Muscle of leg (tissue), 11 donors: ENCODE data around the gene HEYL. TPM values are rescaled to one million over a fixed set of nuclear protein-coding genes. Genes with fewer than 3 reads are reported as not detected.

Experiments used
- DNase-seq: peaks from one replicate; pipeline ENCODE4 v3.0.0; 2013
- H3K27ac ChIP-seq: one replicate; pipeline ENCODE4 v1.5.1; 2013; ENCODE audit warnings: mild to moderate bottlenecking, low read length, control low read depth
- H3K27me3 ChIP-seq: one replicate; pipeline ENCODE4 v1.6.1; 2013; ENCODE audit warnings: low read length; ENCODE audit not compliant: control insufficient read depth, insufficient read depth
- H3K36me3 ChIP-seq: one replicate; pipeline ENCODE4 v1.6.1; 2013; ENCODE audit warnings: low read length; ENCODE audit not compliant: control insufficient read depth, insufficient read depth
- H3K4me1 ChIP-seq: one replicate; pipeline ENCODE4 v1.6.1; 2013; ENCODE audit warnings: low read length; ENCODE audit not compliant: control insufficient read depth, insufficient read depth
- H3K4me3 ChIP-seq: one replicate; pipeline ENCODE4 v1.5.1; 2013; ENCODE audit warnings: low read length, control low read depth
- H3K9me3 ChIP-seq: replicated peaks from 2 replicates; pipeline ENCODE4 v1.6.1; 2013; ENCODE audit warnings: low read depth, low read length; ENCODE audit not compliant: control insufficient read depth
- WGBS: methylation state at CpG from one replicate; pipeline ENCODE4 v1.1.5; 2013; ENCODE audit warnings: missing lambda C conversion rate; ENCODE audit not compliant: insufficient coverage; 5-methylcytosine and 5-hydroxymethylcytosine counted together
- polyA plus RNA-seq, 8 donors: library from polyadenylated mRNA; unstranded; fragments of 120-200 nt; gene quantifications; one replicate each; pipeline versions ENCODE4 v1.2.1 to v1.2.3, GENCODE V29; 2013; ENCODE audit warnings: inconsistent platforms in 1 of 8, low replicate concordance in 1 of 8; ENCODE audit not compliant: insufficient read length in 8 of 8, insufficient read depth in 1 of 8
- total RNA-seq: library from RNA; stranded (reverse); fragments of 120-200 nt; gene quantifications from one replicate; pipeline ENCODE4 v1.2.4, GENCODE V29; 2013

HEYL gene
- total and polyA plus RNA-seq, 9 donors: 19.5 to 73.0 (median 59.3) TPM

DNA sequence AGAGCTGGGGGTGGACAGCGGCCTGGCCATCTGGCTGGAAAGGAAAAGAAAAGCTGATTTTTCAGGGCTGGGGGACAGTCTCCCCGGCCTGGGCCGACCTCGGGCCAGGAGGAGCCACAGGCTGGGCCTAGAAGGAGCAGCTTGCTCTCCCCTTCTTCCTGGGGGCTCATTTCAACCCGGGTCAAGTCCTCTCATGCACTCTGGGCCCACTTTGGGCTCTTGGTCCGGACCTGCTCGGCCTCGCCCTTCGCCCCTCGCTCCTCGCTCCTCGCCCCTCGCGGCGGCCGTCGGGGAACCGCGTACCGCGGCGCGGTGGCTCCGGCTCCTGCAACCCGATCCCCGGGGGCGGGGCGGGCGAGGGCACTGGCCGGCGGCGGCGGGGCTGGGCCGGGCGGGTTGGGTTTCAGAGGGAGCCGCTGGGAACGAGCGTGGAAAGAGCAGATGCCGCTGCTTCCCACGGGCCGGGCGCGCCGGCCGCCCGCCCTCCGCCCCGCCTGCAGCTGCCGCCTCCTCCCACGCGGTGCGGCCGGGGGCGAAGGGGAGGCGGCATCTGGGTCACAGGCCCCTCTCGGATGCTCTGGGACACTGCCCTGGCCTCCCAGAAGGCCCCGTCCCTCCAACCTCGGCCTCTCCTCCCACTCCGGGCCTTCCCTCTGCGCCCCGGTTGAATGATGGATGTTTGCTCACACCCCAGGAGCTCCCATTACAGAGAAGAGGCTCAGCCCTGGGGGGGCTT is 6.6 kb downstream of the HEYL start:
- H3K36me3 ChIP-seq: peaks cover 41% of the 10 kb centered on the region
- peaks cover 63% of the 10 kb centered on the region for H3K4me1 ChIP-seq
- 1% methylated on average over 50 of the region's 61 CpGs for WGBS
- H3K27me3 ChIP-seq: peaks cover 9% of the 10 kb centered on the region
- H3K9me3 ChIP-seq: no peaks in the 10 kb centered on the region
- H3K27ac ChIP-seq: peak overlapping the region; percentile 81
- H3K4me3 ChIP-seq: peak overlapping the region; percentile 38
- DNase-seq: peak; percentile 87

DNA sequence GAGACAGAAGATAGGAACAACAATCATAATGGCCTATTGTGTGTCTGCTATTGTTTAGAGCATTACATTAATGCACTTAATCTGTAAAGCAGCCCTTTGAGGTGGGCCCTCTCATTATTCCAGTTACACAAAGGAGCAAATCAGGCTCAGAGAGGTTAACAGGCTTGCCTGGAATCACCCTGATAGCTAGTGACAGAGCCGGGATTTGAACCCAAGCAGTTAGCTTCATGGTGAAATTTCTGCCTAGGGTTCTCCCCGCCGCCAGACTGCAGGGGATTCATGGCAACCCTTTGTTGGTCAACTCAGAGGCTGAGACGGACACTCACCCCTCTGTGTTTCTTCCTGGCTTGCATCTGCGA is 7.1 kb downstream of the HEYL start:
- no peak for DNase-seq
- peak overlapping the region; percentile 62 for H3K27ac ChIP-seq
- no peaks in the 10 kb centered on the region for H3K9me3 ChIP-seq
- H3K4me1 ChIP-seq: peaks cover 61% of the 10 kb centered on the region
- 27% methylated on average over 5 of the region's 5 CpGs for WGBS
- peaks cover 9% of the 10 kb centered on the region for H3K27me3 ChIP-seq
- H3K36me3 ChIP-seq: peaks cover 46% of the 10 kb centered on the region
- H3K4me3 ChIP-seq: peak overlapping the region; percentile 38

DNA sequence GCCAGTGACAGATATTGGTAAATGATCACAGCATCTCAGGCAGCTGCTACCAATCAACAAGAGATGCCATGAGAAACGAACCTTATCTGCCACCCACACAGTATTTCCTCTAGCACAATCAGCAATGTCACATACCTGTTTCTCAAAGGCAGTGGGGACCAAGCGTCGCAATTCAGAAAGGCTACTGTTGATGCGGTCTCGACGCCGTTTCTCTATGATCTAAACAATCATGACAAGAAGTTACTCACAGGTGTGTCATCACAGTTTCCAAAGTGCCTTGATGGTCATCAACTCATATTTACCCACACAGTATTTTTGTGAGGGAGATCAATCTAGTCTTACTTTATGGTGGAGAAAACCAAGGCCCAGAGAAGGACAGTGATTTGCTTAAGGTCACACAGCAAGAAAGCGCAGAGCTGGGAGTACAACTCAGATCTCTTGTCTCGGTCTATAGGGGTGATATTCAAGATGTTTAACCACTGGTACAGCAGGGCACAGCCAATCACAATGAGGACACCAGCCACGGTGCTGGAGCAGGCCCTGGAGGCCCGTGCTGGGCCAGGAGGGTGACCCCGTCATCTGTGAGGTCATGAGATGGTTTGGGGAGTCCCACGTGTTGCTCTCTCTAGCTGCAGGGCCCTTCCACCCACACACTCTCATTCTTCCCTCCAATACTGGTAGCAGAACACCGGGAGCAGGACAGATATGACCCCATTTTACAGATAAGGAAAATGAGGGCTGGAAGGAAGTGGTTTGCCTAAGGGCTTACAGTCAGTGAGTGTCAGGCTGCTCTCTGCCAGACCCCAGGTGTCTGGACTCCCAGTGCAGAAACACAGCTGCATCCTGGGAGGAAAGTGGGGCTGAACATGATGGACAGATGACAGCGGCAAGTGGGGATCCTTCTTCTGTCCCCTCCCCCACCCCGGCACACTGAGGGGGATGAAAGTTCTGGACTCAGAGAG is 7.8 kb downstream of the HEYL start:
- H3K4me3 ChIP-seq: peak overlapping the region; percentile 16
- no peaks in the 10 kb centered on the region for H3K9me3 ChIP-seq
- WGBS: 87% methylated on average over 5 of the region's 16 CpGs
- H3K27ac ChIP-seq: peak overlapping the region; percentile 29
- DNase-seq: peak; percentile 33
- peaks cover 9% of the 10 kb centered on the region for H3K27me3 ChIP-seq
- H3K36me3 ChIP-seq: peaks cover 53% of the 10 kb centered on the region
- peaks cover 63% of the 10 kb centered on the region for H3K4me1 ChIP-seq

DNA sequence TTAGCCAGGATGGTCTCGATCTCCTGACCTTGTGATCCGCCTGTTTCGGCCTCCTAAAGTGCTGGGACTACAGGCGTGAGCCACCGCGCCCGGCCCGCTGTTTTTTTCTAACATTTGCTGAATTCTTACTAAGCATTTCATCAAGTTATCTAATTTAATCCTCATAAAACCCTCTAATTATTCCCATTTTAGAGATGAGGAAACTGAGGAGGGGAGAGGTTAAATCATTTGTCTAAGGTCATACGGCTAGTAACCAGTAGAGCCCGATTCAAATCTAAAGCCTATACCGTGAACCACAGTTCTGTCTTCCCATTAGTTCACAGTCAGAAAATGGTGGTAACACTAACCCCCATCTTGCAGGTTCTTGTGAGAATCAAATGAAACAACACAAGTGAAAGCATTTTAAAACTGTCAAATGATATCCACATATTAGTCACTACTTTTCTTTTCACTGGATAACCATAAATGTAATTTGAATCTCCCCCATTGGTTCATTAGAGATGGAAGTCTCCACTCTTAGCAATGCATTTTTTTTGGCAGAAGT is 10.6 kb downstream of the HEYL start:
- Histone ChIP-seq H3K9me3 (no peaks in the 10 kb centered on the region), H3K4me1 (peaks cover 68% of the 10 kb centered on the region), H3K27me3 (peaks cover 9% of the 10 kb centered on the region), H3K36me3 (peaks cover 71% of the 10 kb centered on the region), H3K4me3 (no peak overlapping the region), H3K27ac (no peak overlapping the region)
- WGBS: no CpG with 5 or more reads among the region's 11 CpGs
- DNase-seq: no peak

DNA sequence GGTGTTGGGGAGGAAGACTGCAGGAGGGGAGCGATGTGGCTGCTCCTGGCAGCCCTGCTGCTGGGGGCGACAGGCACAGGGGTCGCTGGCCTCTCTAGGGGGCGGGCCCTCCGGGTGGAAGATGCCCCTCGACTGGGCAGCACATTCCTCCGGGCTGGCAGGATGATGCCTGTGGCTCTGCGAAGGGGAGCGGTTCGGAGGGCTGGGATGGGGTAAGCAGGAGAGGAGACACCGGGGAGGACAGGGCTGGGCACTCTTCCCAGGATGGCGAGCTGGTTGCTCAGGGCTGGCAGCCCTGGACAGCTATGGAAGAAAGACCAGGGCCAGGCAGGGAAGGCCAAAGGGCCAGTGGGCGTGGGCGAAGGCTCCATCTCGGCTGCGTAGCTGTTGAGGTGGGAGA is 12.8 kb downstream of the HEYL start:
- peaks cover 69% of the 10 kb centered on the region for H3K36me3 ChIP-seq
- H3K27ac ChIP-seq: no peak overlapping the region
- H3K4me1 ChIP-seq: peaks cover 66% of the 10 kb centered on the region

DNA sequence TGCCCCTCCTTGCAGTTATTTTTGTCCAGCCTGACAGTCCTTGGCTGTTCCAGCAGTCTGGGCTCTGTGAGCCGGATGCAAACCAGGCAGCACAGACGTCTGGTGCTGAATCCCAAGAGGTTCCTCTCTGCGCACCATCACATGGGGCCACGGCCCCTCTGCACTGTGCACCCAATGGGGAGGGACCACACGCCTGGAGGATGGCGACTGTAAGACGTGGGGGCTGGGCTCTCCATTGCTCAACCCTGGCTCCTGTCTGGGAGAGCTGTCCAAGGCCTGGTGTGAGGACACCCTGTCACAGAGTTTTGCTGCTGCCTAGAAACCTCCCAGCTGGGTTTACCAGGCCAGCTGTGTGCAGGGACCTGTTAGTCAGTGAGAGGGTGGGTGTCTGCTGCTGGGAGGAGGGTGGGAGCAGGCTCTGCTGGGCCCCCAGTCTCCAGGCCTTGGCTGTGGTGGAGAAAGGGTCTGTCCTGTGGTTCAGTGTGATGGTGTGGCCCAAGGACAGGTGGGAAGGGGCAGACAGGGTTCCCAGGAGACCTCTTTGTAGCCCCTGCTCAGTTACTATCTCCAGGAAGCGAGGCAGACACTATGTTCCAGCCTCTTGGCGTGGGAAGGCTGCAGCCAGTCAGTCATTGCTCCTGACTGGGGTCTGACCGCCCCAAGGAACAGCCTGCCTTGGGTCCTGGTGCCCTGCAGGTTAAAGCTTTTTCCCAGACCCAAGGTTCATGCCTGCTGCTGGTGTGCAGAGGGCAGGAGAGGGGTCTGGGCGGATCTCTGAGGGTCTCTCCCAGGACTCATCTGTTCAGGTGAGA is 13.8 kb downstream of the HEYL start:
- peaks cover 57% of the 10 kb centered on the region for H3K4me1 ChIP-seq
- WGBS: 21% methylated on average over 10 of the region's 11 CpGs
- H3K9me3 ChIP-seq: no peaks in the 10 kb centered on the region
- peak overlapping the region; percentile 52 for H3K27ac ChIP-seq
- peaks cover 59% of the 10 kb centered on the region for H3K36me3 ChIP-seq
- H3K27me3 ChIP-seq: peaks cover 2% of the 10 kb centered on the region
- H3K4me3 ChIP-seq: no peak overlapping the region
- DNase-seq: peak; percentile 67

More for the DNA sequence above, 12.8 kb downstream of the HEYL start:
- Histone ChIP-seq H3K4me3 (no peak overlapping the region), H3K9me3 (no peaks in the 10 kb centered on the region), H3K27me3 (peaks cover 2% of the 10 kb centered on the region)
- DNase-seq: no peak
- 70% methylated on average over 16 of the region's 16 CpGs for WGBS

DNA sequence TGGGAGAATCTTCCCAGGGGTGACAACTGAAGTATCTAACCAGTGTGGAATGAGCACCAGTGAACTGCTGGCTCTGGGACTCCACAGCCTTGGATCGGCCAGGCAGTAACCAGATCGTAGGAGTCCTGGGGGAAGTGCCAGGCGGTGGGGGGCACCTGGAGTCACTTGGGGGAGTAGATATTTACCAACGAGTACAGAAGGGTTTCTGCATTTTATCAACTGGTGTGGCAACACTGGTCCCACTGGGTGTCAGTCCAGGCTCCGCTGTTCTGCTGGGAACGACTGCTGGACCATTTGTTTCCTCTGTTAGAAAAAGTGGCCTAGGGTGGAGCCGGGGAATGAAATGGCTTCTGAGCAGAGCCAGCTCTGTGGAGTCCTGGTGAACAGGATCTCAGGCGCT is 14.4 kb downstream of the HEYL start:
- no peak overlapping the region for H3K27ac ChIP-seq
- 55% methylated on average over 8 of the region's 8 CpGs for WGBS

DNA sequence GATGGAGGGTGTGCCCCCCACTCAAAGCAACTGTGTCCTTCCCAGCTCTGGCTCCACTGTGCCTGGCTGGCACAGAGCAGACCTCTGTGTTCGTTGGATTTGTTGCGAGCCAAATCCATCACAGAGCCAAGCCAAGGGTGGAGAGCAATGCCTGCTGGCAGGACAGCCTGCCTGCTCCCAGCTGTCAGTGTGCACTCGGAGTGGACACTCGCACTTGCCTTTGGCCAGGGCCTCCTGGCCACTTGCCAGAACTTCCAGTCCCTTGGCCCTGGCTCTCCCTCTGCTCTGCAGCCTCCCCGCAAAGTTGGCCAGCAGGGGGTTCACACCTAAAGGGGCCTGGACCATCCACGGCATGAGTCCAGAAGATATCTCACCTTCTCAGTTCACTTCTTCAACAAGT is 16.4 kb downstream of the HEYL start:
- H3K27me3 ChIP-seq: no peaks in the 10 kb centered on the region
- H3K36me3 ChIP-seq: peaks cover 38% of the 10 kb centered on the region
- peaks cover 49% of the 10 kb centered on the region for H3K4me1 ChIP-seq
- no peaks in the 10 kb centered on the region for H3K9me3 ChIP-seq
- H3K4me3 ChIP-seq: no peak overlapping the region
- DNase-seq: peak; percentile 83
- peak overlapping the region; percentile 69 for H3K27ac ChIP-seq
- 59% methylated on average over 6 of the region's 6 CpGs for WGBS

More for the DNA sequence above, 14.4 kb downstream of the HEYL start:
- H3K27me3 ChIP-seq: no peaks in the 10 kb centered on the region
- peaks cover 51% of the 10 kb centered on the region for H3K4me1 ChIP-seq
- H3K36me3 ChIP-seq: peaks cover 53% of the 10 kb centered on the region
- no peak overlapping the region for H3K4me3 ChIP-seq
- no peak for DNase-seq
- H3K9me3 ChIP-seq: no peaks in the 10 kb centered on the region

DNA sequence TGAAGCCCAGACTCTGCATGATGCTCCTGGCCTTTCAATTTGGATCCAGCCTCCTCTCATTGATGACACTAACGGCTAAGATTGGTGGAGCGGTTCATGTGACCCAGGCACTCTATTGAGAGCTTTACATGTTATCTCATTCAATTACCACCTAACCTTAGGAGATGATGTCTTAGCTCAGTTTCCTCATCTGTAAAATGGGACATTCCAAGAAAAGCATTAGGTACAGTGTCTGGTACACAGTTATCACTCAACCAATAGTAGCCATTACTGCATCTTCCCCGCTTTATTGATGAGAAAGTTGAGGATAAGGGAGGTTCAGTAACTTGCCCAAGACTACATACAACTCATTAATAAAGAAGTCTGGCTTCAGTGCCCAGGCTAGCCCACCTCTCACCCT is 17.0 kb downstream of the HEYL start:
- Histone ChIP-seq H3K36me3 (peaks cover 31% of the 10 kb centered on the region), H3K4me1 (peaks cover 49% of the 10 kb centered on the region), H3K27me3 (no peaks in the 10 kb centered on the region), H3K27ac (peak overlapping the region; percentile 69), H3K4me3 (no peak overlapping the region), H3K9me3 (no peaks in the 10 kb centered on the region)
- DNase-seq: no peak
- no CpG with 5 or more reads among the region's 3 CpGs for WGBS
